ENCODE data around the gene UBE2I. TPM values are rescaled to one million over a fixed set of nuclear protein-coding genes. Genes with fewer than 3 reads are reported as not detected.

UBE2I gene
- total and polyA plus RNA-seq, 4 donors = 19.4 to 23.9 (median 22.5) TPM

DNA sequence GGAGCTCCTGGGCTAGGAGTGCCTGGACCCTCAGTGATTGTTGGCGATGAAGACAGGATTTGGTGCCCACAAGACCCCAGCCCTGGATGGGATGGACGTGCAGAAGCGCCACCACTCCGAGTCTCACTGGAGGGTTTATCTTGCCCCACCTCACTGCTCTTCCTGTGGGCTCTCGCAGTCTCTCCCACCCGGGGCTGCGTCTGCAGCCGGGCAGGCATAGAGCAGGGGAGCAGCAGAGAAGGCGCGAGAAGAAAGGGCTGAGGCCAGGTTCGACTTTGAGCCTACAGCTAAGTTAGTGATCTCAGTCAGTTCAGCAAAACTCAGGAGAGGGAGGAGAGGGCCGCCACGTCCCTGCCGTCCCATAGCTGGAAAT is 6.6 kb downstream of the UBE2I start:
- Histone ChIP-seq H3K27me3 (ENCODE audit: control insufficient read depth in 4 of 4, insufficient read depth in 4 of 4, low read length in 3 of 4) (no peaks in the 10 kb centered on the region), H3K4me1 (ENCODE audit: control insufficient read depth in 4 of 4, insufficient read depth in 4 of 4, low read length in 3 of 4) (peaks cover 9 to 30% (median 25%) of the 10 kb centered on the region in 4 donors), H3K36me3 (ENCODE audit: control insufficient read depth in 4 of 4, insufficient read depth in 3 of 4, low read depth in 1 of 4, low read length in 3 of 4) (peaks cover 38 to 67% (median 45%) of the 10 kb centered on the region in 4 donors), H3K9ac (ENCODE audit: low read depth in 1 of 2, low read length in 2 of 2) (no peak overlapping the region), H3K9me3 (ENCODE audit: control insufficient read depth in 4 of 4, low read length in 3 of 4) (no peaks in the 10 kb centered on the region), H3K4me3 (ENCODE audit: low read depth in 1 of 3, low read length in 3 of 3) (no peak overlapping the region), H3K27ac (ENCODE audit: low read depth in 1 of 2, low read length in 2 of 2) (no peak overlapping the region)
- DNase-seq (ENCODE audit: low spot score) = no peak
- 89% methylated on average over 14 of the region's 14 CpGs for WGBS
- TF ChIP-seq HNF4G (IDR thresholded peaks at IDR 0.05) (no peak), FOXA1 (IDR thresholded peaks at IDR 0.05) (no peak), HNF4A (conservative IDR thresholded peaks at IDR 0.05) (no peak), RXRA (IDR thresholded peaks at IDR 0.05) (no peak), GABPA (IDR thresholded peaks at IDR 0.05 in 1 of 2, conservative IDR thresholded peaks at IDR 0.05 in 1 of 2) (no peak), NR2F2 (IDR thresholded peaks at IDR 0.05) (no peak), JUND (IDR thresholded peaks at IDR 0.05) (no peak), SP1 (IDR thresholded peaks at IDR 0.05) (no peak), EGR1 (IDR thresholded peaks at IDR 0.05; ENCODE audit: low read depth in 2 of 2) (no peak)
- TF ChIP-seq, protein P1, sequence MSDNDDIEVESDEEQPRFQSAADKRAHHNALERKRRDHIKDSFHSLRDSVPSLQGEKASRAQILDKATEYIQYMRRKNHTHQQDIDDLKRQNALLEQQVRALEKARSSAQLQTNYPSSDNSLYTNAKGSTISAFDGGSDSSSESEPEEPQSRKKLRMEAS (IDR thresholded peaks at IDR 0.05) = no peak
- TF ChIP-seq, protein P2, sequence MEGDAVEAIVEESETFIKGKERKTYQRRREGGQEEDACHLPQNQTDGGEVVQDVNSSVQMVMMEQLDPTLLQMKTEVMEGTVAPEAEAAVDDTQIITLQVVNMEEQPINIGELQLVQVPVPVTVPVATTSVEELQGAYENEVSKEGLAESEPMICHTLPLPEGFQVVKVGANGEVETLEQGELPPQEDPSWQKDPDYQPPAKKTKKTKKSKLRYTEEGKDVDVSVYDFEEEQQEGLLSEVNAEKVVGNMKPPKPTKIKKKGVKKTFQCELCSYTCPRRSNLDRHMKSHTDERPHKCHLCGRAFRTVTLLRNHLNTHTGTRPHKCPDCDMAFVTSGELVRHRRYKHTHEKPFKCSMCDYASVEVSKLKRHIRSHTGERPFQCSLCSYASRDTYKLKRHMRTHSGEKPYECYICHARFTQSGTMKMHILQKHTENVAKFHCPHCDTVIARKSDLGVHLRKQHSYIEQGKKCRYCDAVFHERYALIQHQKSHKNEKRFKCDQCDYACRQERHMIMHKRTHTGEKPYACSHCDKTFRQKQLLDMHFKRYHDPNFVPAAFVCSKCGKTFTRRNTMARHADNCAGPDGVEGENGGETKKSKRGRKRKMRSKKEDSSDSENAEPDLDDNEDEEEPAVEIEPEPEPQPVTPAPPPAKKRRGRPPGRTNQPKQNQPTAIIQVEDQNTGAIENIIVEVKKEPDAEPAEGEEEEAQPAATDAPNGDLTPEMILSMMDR (IDR thresholded peaks at IDR 0.05; ENCODE audit: low read depth, low read length, missing input control) = no peak

DNA sequence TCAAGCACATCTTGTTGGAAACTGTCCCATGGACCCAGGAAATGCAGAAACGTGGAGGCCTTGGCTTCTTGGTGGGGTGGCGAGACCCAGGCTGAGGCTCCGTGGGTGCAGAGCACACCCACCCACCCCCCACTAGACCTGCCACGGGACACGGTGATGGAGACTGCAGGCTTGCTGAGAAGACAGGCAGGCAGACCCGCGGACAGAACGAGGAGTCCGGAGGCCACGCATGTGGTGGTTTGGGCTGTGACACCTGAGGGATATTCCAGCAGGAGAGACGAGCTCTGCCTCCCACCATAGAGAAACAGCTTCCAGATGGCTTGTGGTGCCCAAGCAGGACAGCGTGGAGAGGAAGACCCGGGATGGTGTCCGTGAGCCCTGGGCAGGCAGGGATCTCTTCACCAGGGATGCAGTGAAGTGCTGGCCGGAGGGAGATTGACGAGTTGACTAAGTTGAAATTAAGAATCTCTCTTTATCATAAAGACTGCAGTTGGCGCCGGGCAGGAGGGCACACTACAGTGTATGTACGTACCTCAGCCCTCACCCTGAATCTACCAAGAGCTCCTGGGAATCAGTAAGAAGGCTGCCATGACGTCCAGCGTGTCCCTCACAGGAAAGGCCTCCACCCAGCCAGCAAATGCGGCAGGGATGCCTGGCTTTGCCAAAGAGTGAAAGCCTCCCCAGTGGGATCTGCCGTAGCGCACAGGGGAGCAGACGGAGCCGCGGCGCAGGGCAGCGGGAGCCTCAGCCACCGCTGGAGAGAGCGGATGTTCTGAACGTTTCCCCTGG is 8.2 kb downstream of the UBE2I start:
- no peak overlapping the region for H3K4me3 ChIP-seq (ENCODE audit: low read depth in 1 of 3, low read length in 3 of 3)
- TF ChIP-seq HNF4A (conservative IDR thresholded peaks at IDR 0.05) (no peak), FOXA2 (IDR thresholded peaks at IDR 0.05) (no peak), GABPA (IDR thresholded peaks at IDR 0.05 in 1 of 2, conservative IDR thresholded peaks at IDR 0.05 in 1 of 2) (no peak), SP1 (IDR thresholded peaks at IDR 0.05) (no peak), RAD21 (IDR thresholded peaks at IDR 0.05) (no peak), TAF1 (conservative IDR thresholded peaks at IDR 0.05) (no peak), RXRA (IDR thresholded peaks at IDR 0.05) (no peak), FOXA1 (IDR thresholded peaks at IDR 0.05) (no peak), NR2F2 (IDR thresholded peaks at IDR 0.05) (no peak), YY1 (IDR thresholded peaks at IDR 0.05) (no peak)
- TF ChIP-seq, protein P3, sequence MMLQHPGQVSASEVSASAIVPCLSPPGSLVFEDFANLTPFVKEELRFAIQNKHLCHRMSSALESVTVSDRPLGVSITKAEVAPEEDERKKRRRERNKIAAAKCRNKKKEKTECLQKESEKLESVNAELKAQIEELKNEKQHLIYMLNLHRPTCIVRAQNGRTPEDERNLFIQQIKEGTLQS (IDR thresholded peaks at IDR 0.05) = no peak
- TF ChIP-seq, protein P1 (IDR thresholded peaks at IDR 0.05) = no peak
- TF ChIP-seq, protein P4, sequence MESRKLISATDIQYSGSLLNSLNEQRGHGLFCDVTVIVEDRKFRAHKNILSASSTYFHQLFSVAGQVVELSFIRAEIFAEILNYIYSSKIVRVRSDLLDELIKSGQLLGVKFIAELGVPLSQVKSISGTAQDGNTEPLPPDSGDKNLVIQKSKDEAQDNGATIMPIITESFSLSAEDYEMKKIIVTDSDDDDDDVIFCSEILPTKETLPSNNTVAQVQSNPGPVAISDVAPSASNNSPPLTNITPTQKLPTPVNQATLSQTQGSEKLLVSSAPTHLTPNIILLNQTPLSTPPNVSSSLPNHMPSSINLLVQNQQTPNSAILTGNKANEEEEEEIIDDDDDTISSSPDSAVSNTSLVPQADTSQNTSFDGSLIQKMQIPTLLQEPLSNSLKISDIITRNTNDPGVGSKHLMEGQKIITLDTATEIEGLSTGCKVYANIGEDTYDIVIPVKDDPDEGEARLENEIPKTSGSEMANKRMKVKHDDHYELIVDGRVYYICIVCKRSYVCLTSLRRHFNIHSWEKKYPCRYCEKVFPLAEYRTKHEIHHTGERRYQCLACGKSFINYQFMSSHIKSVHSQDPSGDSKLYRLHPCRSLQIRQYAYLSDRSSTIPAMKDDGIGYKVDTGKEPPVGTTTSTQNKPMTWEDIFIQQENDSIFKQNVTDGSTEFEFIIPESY (IDR thresholded peaks at IDR 0.05) = no peak
- TF ChIP-seq, protein P2 (IDR thresholded peaks at IDR 0.05; ENCODE audit: low read depth, low read length, missing input control) = no peak
- H3K9ac ChIP-seq (ENCODE audit: low read depth in 1 of 2, low read length in 2 of 2) = no peak overlapping the region
- no peak for DNase-seq (ENCODE audit: low spot score)
- peaks cover 0 to 14% (median 9%) of the 10 kb centered on the region in 4 donors for H3K4me1 ChIP-seq (ENCODE audit: control insufficient read depth in 4 of 4, insufficient read depth in 4 of 4, low read length in 3 of 4)
- H3K9me3 ChIP-seq (ENCODE audit: control insufficient read depth in 4 of 4, low read length in 3 of 4) = no peaks in the 10 kb centered on the region
- no peak overlapping the region for H3K27ac ChIP-seq (ENCODE audit: low read depth in 1 of 2, low read length in 2 of 2)
- H3K27me3 ChIP-seq (ENCODE audit: control insufficient read depth in 4 of 4, insufficient read depth in 4 of 4, low read length in 3 of 4) = no peaks in the 10 kb centered on the region
- 94% methylated on average over 32 of the region's 32 CpGs for WGBS
- H3K36me3 ChIP-seq (ENCODE audit: control insufficient read depth in 4 of 4, insufficient read depth in 3 of 4, low read depth in 1 of 4, low read length in 3 of 4) = peaks cover 38 to 75% (median 46%) of the 10 kb centered on the region in 4 donors
